ENCODE results near the gene TARBP1.
"Not testable (repeated sequence)": the region's sequence is repeated elsewhere in the genome, so short reads cannot be mapped to it uniquely, and the experiment has no call there.

TARBP1 gene

DNA sequence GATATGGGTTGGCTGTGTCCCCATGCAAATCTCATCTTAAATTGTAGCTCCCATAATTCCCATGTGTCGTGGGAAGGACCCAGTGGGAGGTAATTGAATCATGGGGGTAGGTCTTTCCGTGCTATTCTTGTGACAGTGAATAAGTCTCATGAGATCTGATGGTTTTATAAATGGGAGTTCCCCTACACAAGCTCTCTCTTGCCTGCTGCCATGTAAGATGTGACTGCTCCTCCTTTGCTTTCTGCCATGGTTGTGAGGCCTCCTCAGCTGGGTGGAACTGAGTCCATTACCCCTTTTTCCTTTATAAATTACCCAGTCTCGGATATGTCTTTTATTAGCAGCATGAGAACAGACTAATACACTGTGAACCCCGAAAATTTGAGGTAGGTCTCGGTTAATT, 25.3 kb upstream of the TARBP1 start:
- DNase-seq, result not testable (repeated sequence)

DNA sequence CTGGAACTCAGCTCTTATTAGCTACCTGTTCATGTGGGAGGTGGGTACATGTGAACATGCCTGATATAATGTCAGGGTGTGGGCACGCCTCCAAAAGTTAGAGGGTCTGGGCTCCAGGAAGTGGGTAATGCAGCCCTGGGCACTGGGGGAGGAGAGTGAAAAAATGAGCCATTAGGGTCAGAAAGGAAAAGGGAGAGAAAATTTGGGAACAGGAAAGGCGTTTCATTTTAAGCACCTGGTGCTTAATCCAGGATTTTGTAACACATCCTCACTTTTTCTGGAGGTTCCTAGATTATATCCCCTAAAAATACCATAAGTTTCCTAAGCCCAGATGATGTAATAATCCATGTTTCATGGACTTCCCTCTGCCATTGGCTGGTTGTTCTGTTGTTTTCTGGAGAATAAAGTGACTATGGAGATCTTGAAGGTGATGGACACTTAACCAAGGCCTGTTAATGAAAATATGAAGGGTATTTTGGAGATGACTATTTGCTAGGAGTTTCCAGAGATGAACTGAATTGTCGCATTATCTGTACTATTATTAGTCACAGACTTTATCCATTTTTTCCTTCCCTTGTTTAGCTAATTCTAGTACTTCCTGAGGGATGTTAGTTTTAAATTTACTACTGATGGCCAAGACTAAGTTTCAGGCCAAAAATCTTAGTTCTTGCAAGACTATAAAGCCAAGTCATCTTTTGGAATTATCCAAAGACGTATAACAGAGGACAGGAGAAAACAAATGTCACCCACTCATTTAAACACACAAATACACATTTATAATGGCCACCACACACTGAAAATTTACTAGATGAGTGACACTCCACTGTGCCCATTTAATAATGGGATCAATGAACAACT, 24.4 kb upstream of the TARBP1 start:
- DNase-seq, result no peak

DNA sequence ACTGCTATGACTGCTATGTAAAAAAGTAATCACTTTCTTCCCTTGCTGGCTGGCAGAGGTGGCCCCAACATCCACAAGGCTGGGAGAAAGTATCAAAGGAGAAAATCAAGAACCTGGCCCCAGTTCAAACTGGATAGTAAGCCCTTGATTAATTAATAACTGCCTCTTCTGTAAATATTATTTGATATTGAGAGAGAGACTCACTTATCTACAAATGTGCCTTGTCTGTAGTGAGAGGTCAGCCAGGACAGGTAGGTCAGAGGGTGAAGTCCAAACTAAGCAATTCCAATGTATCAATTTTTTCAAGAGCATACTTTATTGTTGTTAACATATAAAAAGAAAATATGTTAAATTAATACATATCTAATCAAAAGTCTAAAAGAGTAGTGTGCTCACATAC, 23.8 kb upstream of the TARBP1 start:
- no peak for DNase-seq

DNA sequence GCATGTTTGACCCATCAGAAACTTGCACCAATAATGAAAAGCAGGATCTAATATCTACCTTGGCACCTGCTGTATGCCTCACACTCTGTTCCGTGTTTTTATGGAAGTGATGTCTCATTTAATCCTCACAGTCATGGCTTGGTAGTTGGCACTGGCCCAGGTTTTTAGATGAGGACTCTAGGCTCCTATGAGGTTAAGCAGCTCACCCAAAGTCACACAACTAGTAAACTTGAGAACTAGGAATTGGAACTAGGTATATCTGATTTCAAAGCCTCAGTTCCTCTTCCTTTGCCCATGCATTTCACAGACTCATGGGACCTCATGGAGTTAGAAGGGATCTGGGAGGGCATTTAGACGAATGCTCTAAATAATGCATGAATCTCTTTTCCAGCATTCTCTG, 21.3 kb upstream of the TARBP1 start:
- DNase-seq, result peak; percentile 55

DNA sequence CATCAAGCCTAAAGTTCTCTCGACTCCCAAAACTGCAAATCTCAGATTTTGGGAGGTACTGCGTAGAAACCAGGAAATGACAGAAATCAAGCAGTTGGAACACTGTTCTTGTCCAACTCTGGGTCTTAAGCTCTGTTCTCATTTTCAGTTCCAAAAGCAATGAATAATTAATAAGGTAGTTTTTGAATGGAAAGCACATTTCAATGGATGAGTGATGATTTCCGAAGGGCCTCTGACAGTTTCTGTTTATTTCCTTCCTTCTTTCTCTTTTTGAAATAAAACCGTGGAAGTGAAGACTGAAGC, 20.9 kb upstream of the TARBP1 start:
- no peak for DNase-seq

DNA sequence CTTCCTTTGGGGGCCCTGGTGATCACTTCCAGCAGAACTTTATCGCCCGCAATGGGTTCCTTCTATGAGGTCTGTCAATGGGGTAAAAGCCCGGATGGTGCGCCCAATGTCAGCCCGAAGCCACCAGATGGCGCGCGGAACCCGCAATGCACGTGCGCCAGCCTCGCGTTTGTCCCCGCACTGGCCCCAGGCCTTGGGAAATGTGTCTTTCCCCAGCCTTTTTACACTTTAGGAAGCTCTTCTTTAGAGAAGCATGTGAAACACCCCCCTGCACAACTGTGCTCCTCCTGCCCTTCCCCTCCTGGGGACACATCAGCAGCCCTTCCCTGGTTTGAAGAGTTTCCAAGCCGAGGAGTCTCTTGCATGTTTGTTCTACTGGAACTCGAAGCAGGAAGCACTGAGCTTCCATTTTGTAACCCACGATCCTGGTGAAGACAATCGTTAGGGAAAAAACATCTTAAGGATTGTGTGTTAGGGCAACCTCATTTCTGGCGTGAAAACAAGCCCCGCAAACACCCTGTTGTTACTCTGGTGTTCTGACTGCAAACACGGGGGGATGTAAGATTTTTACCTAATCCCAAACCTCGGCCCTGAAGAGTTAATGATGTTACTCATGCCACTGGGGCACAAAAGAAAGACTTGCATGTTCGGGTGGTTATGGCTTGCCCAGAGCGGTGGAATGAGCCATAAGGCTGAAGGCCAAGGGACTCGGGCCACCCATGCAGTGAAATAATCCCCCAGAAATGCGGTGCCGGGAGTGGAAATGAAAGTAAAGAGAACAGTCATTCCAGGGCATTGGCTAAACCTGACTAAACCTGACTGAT, 20.4 kb upstream of the TARBP1 start:
- DNase-seq, result peak; percentile 96

DNA sequence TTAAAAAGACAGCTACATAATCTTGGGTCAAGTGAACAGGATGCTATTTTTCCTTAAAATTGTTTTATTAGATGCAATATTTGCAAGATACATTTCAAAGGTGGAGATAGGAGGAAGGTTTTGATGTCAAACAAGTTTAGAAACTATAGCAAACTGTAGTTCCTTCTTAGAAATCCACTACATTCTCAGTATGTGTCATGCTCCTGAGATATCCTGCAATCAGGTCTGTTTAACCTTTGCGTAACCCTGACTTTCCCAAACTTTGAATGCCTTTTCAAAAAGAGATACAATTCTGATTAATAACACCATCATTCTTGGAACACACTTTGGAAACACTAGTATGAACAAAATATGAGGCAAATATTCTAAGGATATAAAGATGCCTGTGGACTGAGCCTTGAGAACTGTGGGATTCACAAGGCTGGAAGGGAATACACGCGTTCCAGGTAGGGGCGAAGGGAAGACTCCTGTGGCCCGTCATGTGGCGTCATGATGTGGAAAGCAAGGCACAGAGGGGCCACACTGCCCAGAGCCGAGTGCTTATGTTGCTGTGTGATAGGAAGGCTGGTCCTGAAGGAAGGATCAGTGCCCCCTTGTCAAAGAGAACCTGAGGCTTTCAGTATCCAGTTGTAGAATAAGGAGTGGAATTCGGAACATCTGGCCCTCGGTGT, 19.6 kb upstream of the TARBP1 start:
- no peak for DNase-seq

DNA sequence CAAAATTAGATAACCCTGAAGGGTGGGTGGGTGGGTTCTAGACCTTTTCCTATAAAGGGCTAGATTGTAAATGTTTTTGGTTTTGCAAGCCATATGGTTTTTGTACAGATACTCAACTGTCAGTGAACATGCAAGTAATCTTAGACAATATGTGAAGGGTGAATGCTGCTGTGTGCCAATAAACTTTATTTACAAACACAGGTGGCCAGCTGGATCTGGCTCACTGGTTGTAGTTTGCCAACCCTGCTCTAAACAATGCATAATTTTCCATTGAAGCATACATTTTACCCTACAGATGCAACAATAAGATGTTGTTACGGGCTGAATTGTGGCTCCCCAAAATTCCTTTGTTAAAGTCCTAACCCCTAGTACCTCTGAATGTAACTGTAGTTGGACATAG, 18.6 kb upstream of the TARBP1 start:
- no peak for DNase-seq

DNA sequence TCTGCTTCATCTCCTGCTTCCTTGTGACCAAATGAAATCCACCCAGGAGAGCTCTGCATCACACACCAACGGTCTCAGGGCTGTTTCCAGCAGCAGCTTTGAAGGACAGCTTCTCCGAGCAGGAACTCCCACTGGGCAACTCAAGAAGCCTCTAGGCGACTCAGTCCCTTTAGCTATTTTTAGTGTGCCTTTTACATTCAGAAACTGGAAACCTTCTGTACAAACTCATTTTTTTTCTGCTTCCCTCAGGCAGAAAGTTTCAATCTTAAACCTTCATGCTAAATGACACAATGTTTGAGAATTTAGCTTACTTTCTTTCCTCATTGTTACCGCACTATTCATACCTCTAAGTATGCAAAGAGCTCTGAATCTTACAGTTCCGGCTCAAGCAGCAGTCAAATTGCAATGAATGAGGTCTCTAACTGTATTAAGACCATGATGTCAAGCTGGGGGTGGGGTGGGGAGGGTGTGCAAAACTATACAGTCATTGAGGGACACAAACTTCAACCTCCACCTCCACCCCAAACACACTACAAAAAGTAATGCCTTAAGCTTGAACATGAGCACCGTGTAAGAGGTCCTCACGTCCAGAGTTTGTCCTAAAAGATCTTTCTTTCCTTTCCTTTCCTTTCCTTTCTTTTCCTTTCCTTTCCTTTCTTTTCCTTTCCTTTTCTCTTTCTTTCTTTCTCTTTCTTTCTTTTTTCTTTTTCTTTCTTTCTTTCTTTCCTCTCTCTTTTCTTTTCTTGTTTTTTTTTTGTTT, 16.4 kb upstream of the TARBP1 start:
- peak; percentile 97 for DNase-seq

DNA sequence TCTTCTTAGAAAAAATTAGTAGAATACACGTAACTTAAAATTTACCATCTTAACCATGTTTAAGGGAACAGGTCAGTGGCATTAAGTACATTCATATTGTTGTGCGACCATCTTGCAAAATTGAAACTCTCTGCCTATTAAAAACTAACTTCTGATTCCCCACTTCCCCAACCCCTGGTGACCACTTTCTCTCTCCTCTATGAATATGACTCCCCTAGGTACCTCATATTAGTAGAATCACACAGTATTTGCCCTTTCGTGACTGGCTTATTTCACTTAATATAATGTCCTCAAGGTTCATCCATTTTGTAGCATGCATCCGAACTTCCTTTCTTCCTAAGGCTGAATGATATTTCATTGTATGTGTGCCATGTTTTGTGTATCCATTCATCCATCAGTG, 15.1 kb upstream of the TARBP1 start:
- DNase-seq, result no peak

DNA sequence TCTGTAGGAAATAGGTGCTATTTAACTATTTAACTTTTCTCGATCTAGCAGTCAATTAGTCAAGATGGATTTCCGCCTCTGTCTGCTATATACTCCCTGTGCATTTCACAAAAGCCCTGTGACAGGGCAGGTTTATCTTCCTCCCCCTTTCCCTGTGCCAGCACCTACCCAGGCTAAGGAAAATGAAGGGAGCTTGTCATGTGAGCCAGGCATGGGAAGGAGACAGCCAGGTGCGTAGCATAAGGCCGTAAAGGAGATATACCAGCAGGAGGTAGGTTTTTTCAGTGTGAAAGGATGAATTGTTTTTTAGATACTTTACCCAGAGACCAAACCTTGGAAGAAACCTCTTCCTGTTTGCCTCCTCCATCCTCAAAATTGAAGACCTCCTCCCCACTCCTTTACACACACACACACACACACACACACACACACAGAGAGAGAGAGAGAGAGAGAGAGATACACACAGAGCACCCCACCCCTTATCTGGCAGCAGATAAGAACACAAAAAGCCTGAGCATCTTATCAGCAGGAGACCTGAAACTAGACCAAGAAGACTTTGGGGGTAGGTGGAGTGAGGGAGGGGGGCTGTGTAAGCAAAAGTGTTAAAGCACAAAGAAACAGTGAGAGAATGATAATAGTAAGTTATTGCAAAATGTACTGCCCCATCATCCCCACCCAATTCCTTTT, 12.0 kb upstream of the TARBP1 start:
- DNase-seq, result no peak

DNA sequence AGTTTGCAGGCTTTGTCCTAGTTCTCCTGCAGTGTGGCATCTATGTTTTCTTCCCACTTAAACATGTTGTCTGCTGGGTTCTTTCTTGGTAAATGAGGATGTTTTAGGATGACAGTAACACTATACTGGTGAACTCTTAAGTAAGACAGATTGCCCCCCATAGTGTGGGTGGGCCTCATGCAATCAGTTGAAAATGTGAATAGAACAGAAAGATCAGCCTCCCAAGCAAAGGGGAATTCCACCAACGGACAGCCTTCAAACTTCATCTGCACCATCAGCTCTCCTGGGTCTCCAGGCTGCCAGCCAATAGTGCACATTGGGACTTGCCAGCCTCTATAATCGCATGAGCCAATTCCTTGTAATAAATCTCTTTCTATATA, 10.7 kb upstream of the TARBP1 start:
- DNase-seq, result no peak

DNA sequence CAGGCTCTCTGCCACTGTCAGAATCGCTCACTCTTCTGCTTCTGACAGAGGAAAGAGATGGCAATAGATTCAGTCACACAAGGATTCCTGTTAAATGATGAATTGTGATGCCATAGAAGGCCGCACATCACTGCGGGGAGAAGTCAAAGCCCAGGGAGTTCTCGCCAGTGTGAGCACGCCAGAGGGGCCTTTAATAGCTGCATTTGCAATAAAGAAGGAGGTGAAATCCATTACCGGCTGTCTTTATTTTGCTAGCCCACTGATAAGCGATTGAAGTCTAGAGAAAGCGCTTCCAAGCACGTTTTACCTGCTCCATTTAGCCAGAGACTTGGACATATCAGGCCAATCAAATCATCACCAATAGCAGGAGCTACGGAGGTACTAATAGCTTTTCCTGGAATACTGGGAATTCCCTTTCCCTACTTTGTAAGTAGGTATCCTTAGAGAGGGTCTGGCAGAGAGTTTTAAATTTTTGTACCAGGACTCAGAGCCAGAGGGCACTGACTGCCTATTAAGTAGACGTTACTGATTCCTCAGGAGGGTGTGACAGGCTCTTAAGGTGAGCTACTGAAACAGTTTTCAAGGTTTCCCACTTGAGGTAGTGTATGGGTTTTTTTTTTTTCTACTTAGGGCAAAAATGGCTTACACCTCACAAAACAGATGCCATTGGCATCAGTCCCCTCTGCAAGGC, 10.2 kb upstream of the TARBP1 start:
- no peak for DNase-seq

DNA sequence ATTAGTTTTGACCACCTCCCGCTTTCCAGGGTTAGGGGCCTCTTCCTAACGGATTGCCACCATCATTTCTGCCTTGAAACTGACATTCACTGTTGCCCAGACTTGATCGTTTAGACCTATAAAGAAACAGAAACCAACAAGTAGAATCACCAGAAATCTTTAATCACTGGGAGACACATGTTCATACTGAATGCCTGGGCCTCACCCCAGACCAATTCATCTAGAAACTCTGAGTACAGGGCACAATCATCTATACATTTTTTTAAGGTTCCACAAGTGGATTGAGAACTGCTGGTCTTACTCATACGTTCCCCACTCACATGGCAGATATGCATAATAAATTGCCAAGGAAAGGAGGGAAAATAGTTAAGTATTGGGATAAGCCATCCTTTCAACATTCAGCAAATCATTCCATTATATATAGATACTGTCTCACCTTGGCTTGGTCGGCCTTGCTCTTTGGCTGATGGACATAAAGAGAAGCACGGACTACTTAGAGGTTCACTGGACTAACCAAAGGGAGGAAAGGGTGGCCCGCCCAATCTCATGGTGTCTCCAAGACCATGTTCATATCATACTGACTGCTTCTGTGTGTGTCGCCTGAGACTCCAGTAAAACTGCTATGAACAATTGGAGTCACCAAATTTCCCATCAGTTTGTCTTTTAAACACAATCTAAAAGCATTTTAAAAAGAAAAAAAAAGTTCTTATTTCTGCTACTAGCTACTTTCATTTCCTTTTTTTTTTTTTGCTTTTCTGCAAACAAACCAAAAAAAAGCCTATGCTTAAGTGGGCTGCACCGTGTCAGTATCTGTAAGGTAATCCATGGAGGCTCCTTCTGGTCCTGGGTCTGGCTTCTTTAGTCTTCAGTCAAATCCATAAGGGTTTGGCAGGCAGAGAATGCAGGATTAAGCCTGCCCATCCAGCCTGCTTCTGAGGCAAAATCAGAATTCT, 9.4 kb upstream of the TARBP1 start:
- DNase-seq, result no peak

DNA sequence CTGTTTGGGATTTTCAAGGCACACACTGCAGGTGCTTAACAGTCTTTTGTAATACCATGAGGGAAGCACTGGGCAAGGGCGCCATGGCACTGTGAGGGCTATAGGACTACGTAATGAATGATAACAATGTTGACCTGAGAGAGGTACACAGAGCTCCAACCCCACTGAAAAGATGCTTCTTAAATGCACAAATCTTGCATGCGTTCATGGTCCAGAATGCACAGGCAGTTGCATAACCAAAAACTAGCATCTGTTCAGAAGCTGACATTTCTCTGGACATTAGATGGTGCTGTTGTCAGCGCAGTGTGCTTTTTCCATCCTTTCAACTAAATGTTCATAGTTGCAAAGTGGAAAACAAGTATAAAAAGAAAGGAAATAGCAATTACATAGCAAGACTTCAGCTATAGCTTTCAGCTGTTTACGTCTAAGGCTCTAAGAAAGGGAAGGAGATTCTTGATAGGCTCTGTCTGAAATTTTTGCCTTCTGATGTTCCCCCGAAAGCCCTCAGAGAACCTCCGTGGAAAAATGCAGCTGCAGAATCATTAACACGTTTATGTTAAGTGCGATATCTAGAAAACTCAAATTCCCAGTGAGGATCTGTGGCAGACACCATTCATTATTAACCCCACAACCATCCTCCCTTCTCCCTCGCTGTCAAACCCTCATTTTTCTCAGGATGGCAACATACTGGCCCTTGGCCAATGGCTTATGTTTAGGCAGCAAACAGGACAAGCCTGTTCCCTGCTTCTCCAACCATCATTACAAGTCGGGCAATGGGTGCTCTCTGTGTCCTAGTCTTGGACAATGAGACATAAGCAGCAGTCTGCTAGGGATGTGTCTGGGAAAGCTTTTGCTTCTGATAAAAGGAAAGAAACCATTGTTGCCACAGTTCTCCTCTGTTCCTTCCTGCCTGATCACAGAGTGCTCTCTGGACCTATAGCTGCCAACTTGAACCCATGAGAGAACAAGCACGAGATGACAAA, 8.2 kb upstream of the TARBP1 start:
- DNase-seq, result peak; percentile 75

DNA sequence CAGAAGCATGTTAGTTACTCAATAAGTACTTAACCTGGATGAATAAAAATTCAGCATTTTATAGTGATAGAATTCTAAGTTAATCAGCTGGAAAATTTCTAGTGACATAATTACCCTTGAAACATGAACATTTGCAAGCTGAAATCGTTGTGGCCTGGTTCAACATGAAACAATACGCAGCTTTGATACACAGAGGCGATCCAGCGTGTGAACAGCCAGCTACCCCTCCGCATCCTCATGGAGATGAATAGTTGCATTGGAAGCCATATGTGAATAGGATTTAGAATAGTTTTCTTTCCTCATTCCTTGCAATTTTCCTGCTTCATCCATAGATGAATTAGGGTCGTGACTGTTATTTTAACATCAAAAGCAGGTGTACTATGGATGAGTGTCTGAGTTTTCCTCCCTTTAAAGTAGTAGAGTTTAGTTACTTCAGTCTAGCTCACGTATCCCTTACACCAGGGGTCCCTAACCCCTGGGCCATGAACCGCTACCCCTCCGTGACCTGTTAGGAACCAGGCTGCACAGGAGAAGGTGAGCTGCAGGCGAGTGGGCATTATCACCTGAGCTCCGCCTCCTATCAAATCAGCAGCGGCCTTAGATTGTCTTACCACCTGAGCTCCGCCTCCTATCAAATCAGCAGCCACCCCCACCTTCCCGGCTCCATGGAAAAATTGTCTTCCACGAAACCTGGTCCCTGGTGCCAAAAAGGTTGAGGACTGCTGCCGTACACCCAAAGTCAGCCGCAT, 6.2 kb upstream of the TARBP1 start:
- no peak for DNase-seq

DNA sequence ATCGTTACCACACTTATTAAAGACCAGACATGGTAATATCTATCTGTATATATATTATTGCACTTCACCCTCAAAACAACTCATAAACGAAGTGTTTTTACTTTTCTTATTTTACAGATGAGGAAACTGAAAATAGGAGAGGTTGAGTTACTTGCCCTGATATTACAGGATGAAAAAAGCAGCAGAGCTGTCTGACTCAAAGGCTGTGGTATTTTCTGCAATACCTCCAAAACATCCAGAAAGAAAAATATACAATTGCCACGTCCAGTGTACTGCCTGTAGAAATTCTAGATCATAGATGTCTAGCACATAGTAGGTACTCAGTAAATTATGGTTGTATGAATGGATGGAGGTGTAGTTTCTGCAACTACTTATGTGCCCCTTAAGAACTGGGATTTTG, 5.2 kb upstream of the TARBP1 start:
- DNase-seq, result no peak

DNA sequence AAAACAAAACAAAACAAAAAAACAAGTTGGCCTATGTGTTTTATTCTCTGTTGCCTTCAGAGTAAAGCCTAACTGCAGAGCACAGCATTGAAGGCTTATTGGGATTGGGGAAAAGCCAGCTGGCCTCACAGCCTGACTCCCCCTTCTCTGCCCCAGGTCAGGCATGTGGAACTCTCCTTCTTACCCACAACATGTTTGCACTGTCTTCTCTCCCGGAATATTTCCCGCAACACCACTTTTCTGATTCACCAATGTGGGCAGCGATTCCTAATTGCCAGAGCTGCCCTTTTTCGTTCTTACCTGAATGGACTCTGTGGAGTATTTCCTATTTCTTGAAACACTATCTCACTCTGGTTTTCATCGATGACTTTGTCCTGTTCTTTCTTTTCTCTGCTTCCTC, 2.8 kb upstream of the TARBP1 start:
- DNase-seq, result no peak

DNA sequence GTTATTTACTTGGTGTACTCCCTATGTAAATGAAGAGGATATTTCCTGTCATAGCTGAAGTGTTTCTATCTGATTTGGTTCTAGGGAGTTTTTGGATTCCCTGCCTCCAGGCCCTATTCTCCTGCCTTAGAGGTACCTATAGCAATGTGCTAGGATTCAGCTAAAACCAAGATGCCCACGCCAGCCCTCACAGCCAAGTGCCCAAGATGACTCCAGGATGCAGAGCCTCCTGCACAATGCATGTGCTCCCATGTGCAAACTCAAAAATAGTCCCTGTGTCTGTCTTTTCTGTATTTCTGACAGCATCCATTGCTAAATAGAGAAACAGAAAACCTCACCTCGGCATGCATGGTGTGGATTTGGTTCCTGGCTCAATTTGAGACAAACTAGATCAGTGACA, 887 bp upstream of the TARBP1 start:
- DNase-seq, result no peak
